Stimulated activated CD8-positive, alpha-beta memory T cell treated with anti-CD3 and anti-CD28 coated beads, Interleukin-7, amount 100 ng/mL, for 48 hours (primary cell): ENCODE results near the gene CDH4.

Experiments
- DNase-seq, 2 donors: peaks; one replicate each; pipeline ENCODE4 v3.0.0-alpha.2; 2020; ENCODE audit warnings: low read depth in 1 of 2; ENCODE audit errors: extremely low read depth in 1 of 2

The CDH4 gene

GRCh38 chr20:61513124-61514017 lies 261.3 kb downstream of the CDH4 start:
- DNase-seq: no peak

DNA sequence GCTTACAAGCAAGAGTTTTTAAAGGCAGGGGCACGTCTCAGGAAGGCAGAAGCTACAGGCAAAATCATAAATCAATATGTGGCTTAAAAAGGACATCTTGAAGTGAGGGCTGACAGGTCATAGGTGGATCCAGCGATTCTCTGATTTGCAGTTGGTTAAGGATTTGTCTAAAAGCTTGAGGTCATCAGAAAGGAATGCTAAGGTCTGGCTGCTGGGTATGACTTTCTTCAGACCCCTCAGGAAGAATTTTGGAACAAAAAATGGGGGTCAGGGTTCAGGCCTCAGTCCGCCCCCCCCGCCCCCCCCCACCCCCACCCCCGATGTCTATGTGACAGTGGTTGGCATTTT lies 261.9 kb downstream of the CDH4 start:
- no peak for DNase-seq

- no peak for DNase-seq
Observed at GRCh38 chr20:61514396-61514795, 262.3 kb downstream of the CDH4 start.

DNA sequence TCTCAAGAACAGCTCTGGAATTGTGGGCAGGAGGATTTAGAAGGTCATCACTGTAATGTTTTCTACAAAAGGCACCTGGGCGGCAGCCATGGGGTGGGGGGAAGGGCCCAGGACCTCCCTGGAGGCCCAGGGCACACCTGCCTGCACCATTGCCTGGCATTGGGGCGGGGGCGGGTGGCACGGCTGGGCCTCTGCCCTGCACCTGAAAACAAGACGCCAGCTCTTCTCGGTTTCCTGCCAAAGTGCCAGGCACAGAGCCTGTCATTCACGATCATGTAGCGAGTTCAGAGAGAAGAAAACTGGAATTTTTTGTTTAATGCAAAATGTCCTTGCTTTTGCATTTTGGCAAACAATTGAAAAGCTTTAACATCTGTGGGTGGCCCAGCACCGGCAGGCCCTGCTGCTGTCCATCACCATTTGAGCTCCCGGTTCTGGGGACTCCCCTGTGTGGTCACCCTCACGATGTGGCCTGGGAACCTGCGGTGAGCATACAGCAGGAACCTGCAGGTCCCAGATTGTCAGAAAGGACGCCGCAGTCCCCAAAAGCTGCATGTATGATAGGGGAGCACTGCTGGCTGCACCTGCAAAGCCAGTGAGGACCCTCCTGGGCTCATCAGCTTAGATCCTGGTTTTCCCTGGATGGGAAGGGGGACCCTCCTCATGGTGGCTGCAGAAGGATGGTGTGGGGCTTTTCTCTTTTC lies 262.9 kb downstream of the CDH4 start:
- no peak for DNase-seq

DNA sequence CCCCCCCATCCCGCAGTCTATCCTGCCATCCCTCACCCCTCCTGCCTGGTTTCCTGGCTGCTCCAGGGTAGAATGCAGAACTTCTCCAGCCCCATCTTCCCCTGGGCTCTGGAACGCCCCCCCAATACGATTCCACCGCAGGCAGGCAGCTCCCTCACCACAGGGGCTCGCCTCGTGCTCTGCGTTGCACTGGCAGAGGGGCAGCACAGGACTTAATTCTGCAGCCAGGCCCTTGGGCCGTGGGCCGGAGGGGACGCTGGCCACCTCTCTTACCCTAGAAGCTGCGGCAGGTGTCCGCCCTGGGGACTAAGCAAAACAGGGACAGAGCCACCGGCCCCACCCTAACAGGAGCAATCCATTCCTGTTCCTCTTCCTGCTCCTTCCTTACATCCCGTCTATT lies 263.9 kb downstream of the CDH4 start:
- DNase-seq: no peak

GRCh38 chr20:61516346-61517208 lies 264.5 kb downstream of the CDH4 start:
- no peak for DNase-seq

DNA sequence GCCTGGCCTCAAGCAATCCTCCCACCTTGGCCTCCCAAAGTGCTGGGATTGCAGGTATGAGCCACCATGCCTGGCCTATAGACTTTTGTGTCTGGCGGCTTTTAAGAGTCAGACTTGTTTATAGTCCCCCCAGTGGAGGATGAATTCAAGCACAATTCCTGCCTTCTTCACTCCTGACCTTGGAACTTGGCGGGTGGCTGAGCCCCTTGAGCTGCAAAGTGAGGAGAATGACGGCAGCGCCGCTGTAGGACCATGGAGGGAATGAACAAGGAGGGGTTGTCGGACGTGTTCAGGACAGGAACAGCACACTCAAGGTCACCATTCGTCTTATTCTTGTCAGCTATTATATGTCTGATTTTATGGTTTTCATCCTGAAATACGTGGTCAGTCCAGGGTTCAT lies 265.4 kb downstream of the CDH4 start:
- DNase-seq: no peak

DNA sequence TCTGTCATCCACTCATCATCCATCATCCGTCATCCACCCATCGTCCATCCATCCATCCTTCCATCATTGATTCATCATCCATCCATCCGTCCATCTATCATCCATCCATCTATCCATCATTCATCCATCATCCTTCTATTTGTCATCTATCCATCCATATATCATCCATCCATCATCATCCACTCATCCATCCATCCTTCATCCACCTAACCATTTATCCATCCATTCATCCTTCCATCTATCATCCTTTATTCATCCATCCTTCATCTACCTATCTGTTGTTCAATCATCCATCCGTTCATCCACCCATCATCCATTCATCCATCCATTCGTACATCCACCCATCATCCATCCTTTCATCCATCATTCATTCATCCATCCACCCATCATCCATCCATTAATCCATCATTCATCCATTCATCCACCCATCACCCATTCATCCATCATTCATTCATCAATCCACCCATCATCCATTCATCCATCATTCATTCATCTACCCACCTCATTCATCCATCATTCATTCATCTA lies 266.4 kb downstream of the CDH4 start:
- no peak for DNase-seq

DNA sequence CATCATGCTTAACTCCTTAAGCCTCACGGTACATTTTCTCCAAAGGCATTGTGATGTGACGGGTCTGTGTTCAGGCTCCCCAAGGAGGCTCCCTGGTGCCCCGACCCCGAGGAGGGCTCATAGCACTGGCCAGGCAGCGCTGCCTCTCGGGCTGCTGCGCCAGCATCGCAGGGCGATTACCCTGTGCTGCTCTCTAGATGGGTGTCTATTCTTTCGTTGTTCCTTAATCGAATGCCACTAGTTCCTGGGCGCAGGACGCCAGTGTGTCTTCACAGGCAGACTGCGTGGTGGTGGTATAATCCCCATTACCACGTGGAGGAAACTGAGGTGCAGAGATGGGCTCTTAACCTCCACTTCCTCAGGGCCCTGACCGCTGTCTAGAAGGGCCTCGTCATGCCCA lies 267.4 kb downstream of the CDH4 start:
- DNase-seq: no peak

DNA sequence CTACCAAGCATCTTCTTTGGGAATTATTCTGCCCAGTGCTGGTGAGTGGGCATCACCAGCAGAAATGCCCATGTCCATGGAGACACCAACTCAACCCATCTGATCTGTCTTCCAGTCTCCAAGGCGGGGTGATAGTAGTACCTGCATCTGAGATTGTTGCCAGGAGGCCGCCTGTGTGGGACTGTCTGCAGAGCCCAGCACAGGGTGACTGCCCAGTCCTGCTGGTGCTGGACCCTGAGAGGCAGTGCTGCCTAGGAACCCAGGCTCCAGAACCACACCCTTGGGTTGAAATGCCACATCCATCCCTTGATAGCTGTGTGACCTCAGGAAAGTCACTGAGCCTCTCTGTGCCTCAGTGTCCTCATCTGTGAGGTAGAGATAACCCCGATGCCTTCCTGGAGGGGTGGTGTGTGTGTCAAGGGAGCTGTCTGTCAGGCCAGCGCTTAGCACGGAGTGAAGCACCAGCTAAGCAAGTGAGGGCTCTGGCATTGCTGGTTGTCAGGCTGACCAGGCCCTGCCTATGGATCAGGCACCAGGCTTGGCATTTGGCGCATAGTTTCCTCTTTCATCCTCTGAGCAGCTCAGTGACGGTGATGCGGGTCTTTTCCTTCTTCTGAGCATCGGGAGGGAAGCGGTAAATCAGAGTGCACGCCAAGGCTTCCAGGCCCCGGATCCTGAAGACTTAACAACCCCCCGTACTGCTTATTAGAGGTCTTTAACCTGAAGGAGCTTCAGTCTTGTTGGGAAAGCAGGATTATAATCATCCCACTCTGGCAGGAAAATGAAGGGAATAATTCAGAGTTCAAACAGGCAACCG lies 268.2 kb downstream of the CDH4 start:
- no peak for DNase-seq

DNA sequence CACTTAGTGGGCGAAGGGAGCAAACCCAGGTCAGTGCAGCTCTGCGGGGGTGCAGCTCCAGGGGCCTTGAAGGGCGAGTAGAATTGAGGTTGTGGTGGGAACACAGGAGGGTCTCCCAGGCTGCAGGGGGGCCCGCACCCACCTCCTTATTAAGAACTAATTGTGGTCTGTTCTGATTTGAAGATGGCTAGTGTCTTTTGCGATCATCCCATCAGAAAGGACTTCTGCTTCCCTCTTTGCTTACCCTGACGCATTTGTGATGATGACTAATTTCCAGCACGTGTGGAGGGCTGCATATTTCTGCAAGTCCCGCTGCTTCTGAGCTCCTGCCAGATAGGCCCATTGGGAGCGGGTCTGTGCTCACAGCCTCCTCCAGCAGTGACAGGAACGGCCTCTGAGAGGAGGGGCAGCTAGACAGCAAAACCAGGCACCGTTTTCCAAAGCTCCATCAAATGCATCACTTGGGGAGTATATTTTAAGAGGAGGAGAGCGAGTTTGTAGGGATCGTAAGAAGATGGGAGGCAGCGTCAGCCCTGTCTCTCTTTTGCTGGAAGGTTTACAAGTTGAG lies 268.9 kb downstream of the CDH4 start:
- DNase-seq: no peak

DNA sequence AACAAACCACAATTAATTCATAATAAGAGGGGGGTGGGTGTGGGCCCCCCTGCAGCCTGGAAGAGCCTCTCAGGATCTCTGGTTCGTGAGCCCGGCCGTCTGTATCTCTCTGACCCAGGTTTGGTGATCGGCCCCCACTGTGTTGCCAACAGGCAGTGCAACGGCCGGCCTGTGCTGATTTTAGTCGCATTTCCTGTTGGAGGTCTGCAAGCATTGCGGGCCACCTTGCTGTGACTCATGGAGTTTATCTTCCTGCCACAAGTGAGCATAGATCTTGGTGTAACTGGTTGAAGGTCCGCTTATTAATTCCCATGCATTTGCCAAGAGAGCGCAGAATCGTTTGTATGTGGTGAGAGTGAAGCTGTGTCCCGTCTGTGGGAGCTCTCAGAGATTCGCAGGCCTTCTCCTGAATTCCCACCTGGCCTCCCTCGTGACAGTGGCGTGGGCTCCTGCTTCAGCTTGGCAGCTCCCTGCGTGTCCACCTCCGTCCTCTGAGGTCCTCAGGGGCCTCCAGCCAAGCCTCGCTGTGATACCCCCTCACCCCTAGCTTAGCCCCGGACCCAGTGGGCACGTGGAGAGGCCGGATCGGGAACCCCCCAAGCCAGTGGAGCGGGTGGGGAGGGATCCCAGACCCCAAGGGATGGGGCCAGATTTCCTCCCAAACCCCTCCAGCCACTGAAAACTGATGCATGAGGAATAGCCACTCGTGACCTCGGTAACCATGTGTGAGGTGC lies 269.8 kb downstream of the CDH4 start:
- DNase-seq: no peak

- no peak for DNase-seq
Observed at GRCh38 chr20:61522498-61523090, 270.5 kb downstream of the CDH4 start.

GRCh38 chr20:61523145-61523544 lies 271.1 kb downstream of the CDH4 start:
- DNase-seq: no peak

DNA sequence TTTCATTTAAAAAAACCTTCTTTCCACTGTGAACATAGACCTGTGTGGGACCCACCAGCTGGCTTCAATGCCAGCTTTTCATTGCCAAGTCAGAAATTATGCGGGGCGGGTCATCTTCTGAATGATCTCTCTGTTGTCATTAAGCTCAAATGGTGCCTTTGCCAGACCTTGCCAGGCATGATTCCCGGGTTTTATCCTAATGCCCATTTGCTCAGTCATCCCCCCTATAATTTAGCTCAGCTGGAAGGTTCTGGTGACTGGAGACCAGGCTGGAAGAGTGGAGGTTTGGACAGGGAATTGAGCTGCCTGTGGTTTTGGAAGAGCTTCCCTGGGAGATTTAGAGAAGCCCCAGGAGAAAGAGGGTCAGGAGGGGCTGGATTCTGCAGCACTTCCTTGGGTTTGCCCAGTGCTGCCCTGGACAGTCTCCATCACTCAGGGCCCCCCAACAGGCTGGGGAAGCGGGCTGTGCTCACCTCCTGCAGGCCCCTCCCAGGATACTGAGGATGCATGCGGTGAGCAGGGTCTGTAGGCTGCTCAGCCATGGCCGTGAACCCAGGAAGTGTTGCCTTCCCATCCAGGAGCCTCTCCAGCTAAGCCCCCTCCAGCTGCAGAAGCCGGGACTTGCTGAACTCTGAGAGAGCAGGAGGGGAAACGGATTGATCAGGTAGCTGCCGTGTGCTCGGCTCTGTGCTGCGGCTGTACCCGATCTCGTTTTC lies 273.0 kb downstream of the CDH4 start:
- DNase-seq: no peak

- DNase-seq: no peak
Observed at GRCh38 chr20:61525781-61526431, 273.8 kb downstream of the CDH4 start.

DNA sequence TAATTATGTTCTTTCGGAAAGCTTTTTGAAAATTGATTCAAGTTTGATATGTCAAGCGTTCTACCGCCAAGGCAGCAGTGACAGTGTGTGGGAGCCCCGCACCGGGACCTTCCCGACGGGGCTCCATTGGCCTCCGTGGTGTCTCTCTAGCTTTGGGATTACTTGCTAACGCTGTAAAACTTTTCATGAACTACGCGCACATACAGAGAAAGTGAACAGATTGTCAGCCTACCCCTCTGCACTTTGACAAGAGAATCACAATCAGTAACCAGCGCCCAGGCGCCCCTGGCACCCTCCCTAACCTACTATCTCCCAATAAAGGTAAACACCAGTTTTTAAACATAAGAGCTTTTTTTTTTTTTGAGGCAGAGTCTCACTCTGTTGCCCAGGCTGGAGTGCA lies 274.8 kb downstream of the CDH4 start:
- DNase-seq: no peak

- no peak for DNase-seq
Observed at GRCh38 chr20:61527626-61528025, 275.6 kb downstream of the CDH4 start.
